ENCODE data around the gene IPO8. TPM values are rescaled to one million over a fixed set of nuclear protein-coding genes. Genes with fewer than 3 reads are reported as not detected.

Gene IPO8
- total and polyA plus RNA-seq, 9 donors = 15.7 to 49.6 (median 44.3) TPM

DNA sequence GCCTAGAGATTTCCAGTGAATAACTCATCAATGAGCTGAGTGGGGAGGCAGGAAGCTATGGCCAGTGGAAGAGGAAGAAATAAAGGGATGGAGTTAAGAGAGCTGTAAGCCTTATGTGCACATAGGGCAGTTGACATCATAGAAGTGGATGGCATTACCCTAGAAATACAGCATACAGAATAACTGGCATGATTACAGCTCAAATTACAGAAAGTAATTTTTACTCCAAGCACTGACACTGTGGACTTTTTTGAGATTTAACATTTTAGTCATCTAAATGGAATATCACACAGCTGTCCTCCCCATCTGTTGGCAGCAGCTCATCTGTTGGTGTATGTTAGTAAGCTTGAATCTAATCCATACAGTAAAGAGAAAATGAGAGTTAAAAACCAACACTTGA lies 5.4 kb upstream of the IPO8 start:
- intact Hi-C loops (cut with DNase I) = no loop called here
- no peak for DNase-seq
- no peak for TF ChIP-seq POLR2A (IDR thresholded peaks at IDR 0.05)
- TF ChIP-seq, protein P1, sequence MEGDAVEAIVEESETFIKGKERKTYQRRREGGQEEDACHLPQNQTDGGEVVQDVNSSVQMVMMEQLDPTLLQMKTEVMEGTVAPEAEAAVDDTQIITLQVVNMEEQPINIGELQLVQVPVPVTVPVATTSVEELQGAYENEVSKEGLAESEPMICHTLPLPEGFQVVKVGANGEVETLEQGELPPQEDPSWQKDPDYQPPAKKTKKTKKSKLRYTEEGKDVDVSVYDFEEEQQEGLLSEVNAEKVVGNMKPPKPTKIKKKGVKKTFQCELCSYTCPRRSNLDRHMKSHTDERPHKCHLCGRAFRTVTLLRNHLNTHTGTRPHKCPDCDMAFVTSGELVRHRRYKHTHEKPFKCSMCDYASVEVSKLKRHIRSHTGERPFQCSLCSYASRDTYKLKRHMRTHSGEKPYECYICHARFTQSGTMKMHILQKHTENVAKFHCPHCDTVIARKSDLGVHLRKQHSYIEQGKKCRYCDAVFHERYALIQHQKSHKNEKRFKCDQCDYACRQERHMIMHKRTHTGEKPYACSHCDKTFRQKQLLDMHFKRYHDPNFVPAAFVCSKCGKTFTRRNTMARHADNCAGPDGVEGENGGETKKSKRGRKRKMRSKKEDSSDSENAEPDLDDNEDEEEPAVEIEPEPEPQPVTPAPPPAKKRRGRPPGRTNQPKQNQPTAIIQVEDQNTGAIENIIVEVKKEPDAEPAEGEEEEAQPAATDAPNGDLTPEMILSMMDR (IDR thresholded peaks at IDR 0.05) = no peak
- no peak for TF ChIP-seq EP300 (IDR thresholded peaks at IDR 0.05)
- no peak overlapping the region for H3K27ac ChIP-seq
- H3K4me1 ChIP-seq (ENCODE audit: insufficient read depth) = peaks cover 3% of the 10 kb centered on the region
- no peaks in the 10 kb centered on the region for H3K9me3 ChIP-seq
- no peaks in the 10 kb centered on the region for H3K36me3 ChIP-seq
- no peaks in the 10 kb centered on the region for H3K27me3 ChIP-seq
- H3K4me3 ChIP-seq = no peak overlapping the region

- TF ChIP-seq POLR2A (IDR thresholded peaks at IDR 0.05) = no peak
- TF ChIP-seq, protein P1 (IDR thresholded peaks at IDR 0.05) = no peak
- no peak for TF ChIP-seq EP300 (IDR thresholded peaks at IDR 0.05)
- intact Hi-C loops (cut with DNase I) = no loop called here
- H3K4me3 ChIP-seq = no peak overlapping the region
- WGBS, 3 donors = 65 to 79% (median 79%) methylated on average over 6 of the region's 6 CpGs
- no peak overlapping the region for H3K27ac ChIP-seq
- no peaks in the 10 kb centered on the region for H3K27me3 ChIP-seq
- peaks cover 3% of the 10 kb centered on the region for H3K4me1 ChIP-seq (ENCODE audit: insufficient read depth)
- no peaks in the 10 kb centered on the region for H3K36me3 ChIP-seq
- DNase-seq = no peak
- H3K9me3 ChIP-seq = no peaks in the 10 kb centered on the region
Measured at GRCh38 chr12:30700216-30700900, 4.7 kb upstream of the IPO8 start.

DNA sequence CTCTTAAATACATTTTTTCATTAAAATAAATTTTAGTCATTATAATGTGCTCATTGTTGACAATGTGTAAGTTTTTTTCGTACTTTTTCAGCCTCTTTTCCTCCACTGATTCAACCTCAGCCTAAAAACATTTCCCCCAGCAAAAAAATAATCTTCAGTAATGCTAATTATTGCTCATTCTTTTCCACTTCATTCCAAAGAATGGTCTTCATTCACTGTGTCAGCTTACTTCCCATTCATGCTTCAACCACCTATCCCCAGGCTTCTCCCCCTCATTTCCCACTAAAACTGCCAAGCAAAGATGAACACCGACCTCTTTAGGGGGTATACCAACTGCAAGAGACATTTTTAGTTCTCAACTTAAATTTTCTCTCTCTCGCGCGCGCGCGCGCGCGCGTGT lies 2.7 kb upstream of the IPO8 start:
- H3K4me3 ChIP-seq = no peak overlapping the region
- WGBS, 3 donors = 84 to 92% (median 87%) methylated on average over 12 of the region's 12 CpGs
- intact Hi-C loops (cut with DNase I) = no loop called here

GRCh38 chr12:30696943-30697342 lies 1.3 kb upstream of the IPO8 start:
- Histone ChIP-seq H3K9me3 (no peaks in the 10 kb centered on the region), H3K27ac (no peak overlapping the region), H3K4me3 (no peak overlapping the region), H3K36me3 (no peaks in the 10 kb centered on the region), H3K4me1 (ENCODE audit: insufficient read depth) (peaks cover 16% of the 10 kb centered on the region), H3K27me3 (no peaks in the 10 kb centered on the region)
- peak in 1 of 5 donors; percentile 20 for DNase-seq
- 88 to 92% (median 90%) methylated on average over 7 of the region's 7 CpGs for WGBS, 3 donors
- TF ChIP-seq, protein P1 (IDR thresholded peaks at IDR 0.05) = no peak
- TF ChIP-seq POLR2A (IDR thresholded peaks at IDR 0.05) (no peak), EP300 (IDR thresholded peaks at IDR 0.05) (no peak)
- intact Hi-C loops (cut with DNase I) = no loop called here

More for the DNA sequence above, 2.7 kb upstream of the IPO8 start:
- H3K36me3 ChIP-seq = no peaks in the 10 kb centered on the region
- peaks cover 12% of the 10 kb centered on the region for H3K4me1 ChIP-seq (ENCODE audit: insufficient read depth)
- DNase-seq = no peak
- H3K27me3 ChIP-seq = no peaks in the 10 kb centered on the region
- TF ChIP-seq, protein P1 (IDR thresholded peaks at IDR 0.05) = no peak
- TF ChIP-seq EP300 (IDR thresholded peaks at IDR 0.05) (no peak), POLR2A (IDR thresholded peaks at IDR 0.05) (no peak)
- H3K9me3 ChIP-seq = no peaks in the 10 kb centered on the region
- no peak overlapping the region for H3K27ac ChIP-seq

Measured in ovary (tissue), 9 donors.